Stimulated activated CD8-positive, alpha-beta memory T cell treated with anti-CD3 and anti-CD28 coated beads, Interleukin-15, amount 100 ng/mL, for 48 hours (primary cell): ENCODE data around the gene CLDN22.

Experiments
- DNase-seq, 2 donors: peaks; one replicate each; pipeline ENCODE4 v3.0.0-alpha.2; 2020; ENCODE audit warnings: low read depth in 2 of 2

The CLDN22 gene

GRCh38 chr4:183321516-183321915 is 1.4 kb upstream of the CLDN22 start:
- no peak for DNase-seq

GRCh38 chr4:183321079-183321478 is 1.0 kb upstream of the CLDN22 start:
- DNase-seq: no peak

- no peak for DNase-seq
These were observed 1.4 kb downstream of the CLDN22 start for GRCh38 chr4:183318656-183319055.

GRCh38 chr4:183314806-183315205 is 5.3 kb downstream of the CLDN22 start:
- DNase-seq: no peak

- no peak for DNase-seq
These were observed 5.7 kb downstream of the CLDN22 start for GRCh38 chr4:183314336-183314735.

GRCh38 chr4:183312841-183313240 is 7.2 kb downstream of the CLDN22 start:
- DNase-seq: no peak

GRCh38 chr4:183306811-183307210 is 13.3 kb downstream of the CLDN22 start:
- DNase-seq: no peak

- no peak for DNase-seq
These were observed 15.5 kb downstream of the CLDN22 start for GRCh38 chr4:183304538-183304937.

GRCh38 chr4:183304067-183304466 is 16.0 kb downstream of the CLDN22 start:
- DNase-seq: no peak

GRCh38 chr4:183303301-183303700 is 16.8 kb downstream of the CLDN22 start:
- no peak for DNase-seq

GRCh38 chr4:183300655-183301054 is 19.4 kb downstream of the CLDN22 start:
- no peak for DNase-seq

GRCh38 chr4:183300070-183300469 is 20.0 kb downstream of the CLDN22 start:
- DNase-seq: no peak

- no peak for DNase-seq
These were observed 20.6 kb downstream of the CLDN22 start for GRCh38 chr4:183299464-183299863.

- no peak for DNase-seq
These were observed 22.4 kb downstream of the CLDN22 start for GRCh38 chr4:183297675-183298074.

- DNase-seq: no peak
These were observed 24.4 kb downstream of the CLDN22 start for GRCh38 chr4:183295711-183296110.

GRCh38 chr4:183291070-183291469 is 29.0 kb downstream of the CLDN22 start:
- no peak for DNase-seq

- DNase-seq: no peak
These were observed 30.4 kb downstream of the CLDN22 start for GRCh38 chr4:183289688-183290087.

- DNase-seq: no peak
These were observed 31.1 kb downstream of the CLDN22 start for GRCh38 chr4:183288955-183289354.

- DNase-seq: no peak
These were observed 32.4 kb downstream of the CLDN22 start for GRCh38 chr4:183287677-183288076.

GRCh38 chr4:183287309-183287659 is 32.8 kb downstream of the CLDN22 start:
- DNase-seq: no peak

- no peak for DNase-seq
These were observed 33.3 kb downstream of the CLDN22 start for GRCh38 chr4:183286590-183287308.

- no peak for DNase-seq
These were observed 34.2 kb downstream of the CLDN22 start for GRCh38 chr4:183285886-183286285.

GRCh38 chr4:183284965-183285364 is 35.1 kb downstream of the CLDN22 start:
- DNase-seq: no peak

GRCh38 chr4:183284258-183284785 is 35.8 kb downstream of the CLDN22 start:
- no peak for DNase-seq
